Measurements from ENCODE around the gene KRT2.

Gene KRT2

GRCh38 chr12:52618216-52618615, 33.8 kb downstream of the KRT2 start, which contains the start of gene KRT73:
KRT73 (minus strand) TSS chr12:52618559; CDS start chr12:52618524, 35 bp downstream.
- in situ Hi-C loops (cut with HindIII; ENCODE audit: low sequenced_read_pairs) = no loop called here

- in situ Hi-C loops (cut with HindIII; ENCODE audit: low sequenced_read_pairs) = no loop called here
Measured at GRCh38 chr12:52617403-52617785, 34.6 kb downstream of the KRT2 start.

- in situ Hi-C loops (cut with HindIII; ENCODE audit: low sequenced_read_pairs) = no loop called here
Measured at GRCh38 chr12:52616680-52617402, 35.2 kb downstream of the KRT2 start.

GRCh38 chr12:52615912-52616311, 36.1 kb downstream of the KRT2 start:
- in situ Hi-C loops (cut with HindIII; ENCODE audit: low sequenced_read_pairs) = no loop called here

GRCh38 chr12:52615208-52615868, 36.7 kb downstream of the KRT2 start:
- in situ Hi-C loops (cut with HindIII; ENCODE audit: low sequenced_read_pairs) = no loop called here

- in situ Hi-C loops (cut with HindIII; ENCODE audit: low sequenced_read_pairs) = loop anchor here (5.0 kb wide), 1 partner anchor 33 kb away; no protein-coding TSS in a partner anchor
Measured at GRCh38 chr12:52614381-52615207, 37.4 kb downstream of the KRT2 start.

DNA sequence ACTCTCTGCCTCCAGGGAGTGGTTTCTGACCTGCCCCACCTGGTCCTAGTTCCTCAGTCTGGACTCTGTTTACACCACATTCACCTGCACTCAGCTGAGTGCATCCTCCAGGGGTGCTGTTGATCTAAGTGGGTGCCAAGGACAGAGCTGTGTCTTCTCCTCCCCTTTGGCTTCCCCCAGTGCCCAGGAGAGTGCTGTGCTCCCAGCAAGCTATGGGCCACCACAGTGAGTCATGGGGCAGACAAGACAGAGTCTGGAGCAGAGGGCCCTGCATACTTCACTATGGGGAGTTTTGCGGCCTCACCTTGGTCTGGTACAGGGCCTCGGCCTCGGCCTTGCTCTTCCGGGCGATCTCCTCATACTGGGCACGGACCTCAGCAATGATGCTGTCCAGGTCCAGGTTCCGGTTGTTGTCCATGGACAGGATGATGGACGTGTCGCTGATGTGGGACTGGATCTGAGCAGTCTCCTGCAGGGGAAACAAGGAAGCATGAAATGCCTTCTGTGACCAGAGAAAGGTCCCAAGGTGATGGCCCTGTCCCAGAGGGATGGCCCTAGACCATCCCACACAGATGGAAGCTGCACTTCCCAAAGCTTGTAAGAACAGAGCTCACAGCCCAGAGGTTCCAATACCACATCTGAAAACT, 38.5 kb downstream of the KRT2 start:
- in situ Hi-C loops (cut with HindIII; ENCODE audit: low sequenced_read_pairs) = loop anchor here (5.0 kb wide), 1 partner anchor 34 kb away; no protein-coding TSS in a partner anchor

GRCh38 chr12:52612431-52613383, 39.3 kb downstream of the KRT2 start:
- in situ Hi-C loops (cut with HindIII; ENCODE audit: low sequenced_read_pairs) = loop anchor here (5.0 kb wide), 1 partner anchor 35 kb away; no protein-coding TSS in a partner anchor

DNA sequence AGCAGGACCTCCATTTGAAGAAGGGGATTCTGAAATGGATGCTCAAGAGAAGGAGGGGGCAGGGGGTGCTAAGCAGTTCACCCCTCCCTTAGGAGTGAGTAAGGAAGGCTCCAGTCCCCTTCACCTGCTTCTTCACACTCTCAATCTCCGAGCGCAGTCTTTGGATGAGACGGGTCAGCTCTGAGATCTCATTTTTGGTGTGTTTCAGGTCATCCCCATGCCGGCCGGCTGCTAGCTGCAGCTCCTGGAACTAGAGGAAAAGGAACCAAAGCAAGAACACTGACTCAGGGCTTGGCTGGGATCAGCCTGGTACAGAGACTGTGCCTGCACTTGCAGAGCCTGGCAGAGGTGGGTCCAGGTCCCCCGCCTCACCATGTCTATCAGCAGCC, 40.9 kb downstream of the KRT2 start:
- in situ Hi-C loops (cut with HindIII; ENCODE audit: low sequenced_read_pairs) = loop anchor here (5.0 kb wide), 1 partner anchor 36 kb away; no protein-coding TSS in a partner anchor

- in situ Hi-C loops (cut with HindIII; ENCODE audit: low sequenced_read_pairs) = no loop called here
Measured at GRCh38 chr12:52608826-52609630, 43.0 kb downstream of the KRT2 start.

- in situ Hi-C loops (cut with HindIII; ENCODE audit: low sequenced_read_pairs) = no loop called here
Measured at GRCh38 chr12:52608161-52608560, 43.9 kb downstream of the KRT2 start.

- in situ Hi-C loops (cut with HindIII; ENCODE audit: low sequenced_read_pairs) = no loop called here
Measured at GRCh38 chr12:52607314-52607713, 44.7 kb downstream of the KRT2 start.

- in situ Hi-C loops (cut with HindIII; ENCODE audit: low sequenced_read_pairs) = no loop called here
Measured at GRCh38 chr12:52606581-52607218, 45.3 kb downstream of the KRT2 start.

DNA sequence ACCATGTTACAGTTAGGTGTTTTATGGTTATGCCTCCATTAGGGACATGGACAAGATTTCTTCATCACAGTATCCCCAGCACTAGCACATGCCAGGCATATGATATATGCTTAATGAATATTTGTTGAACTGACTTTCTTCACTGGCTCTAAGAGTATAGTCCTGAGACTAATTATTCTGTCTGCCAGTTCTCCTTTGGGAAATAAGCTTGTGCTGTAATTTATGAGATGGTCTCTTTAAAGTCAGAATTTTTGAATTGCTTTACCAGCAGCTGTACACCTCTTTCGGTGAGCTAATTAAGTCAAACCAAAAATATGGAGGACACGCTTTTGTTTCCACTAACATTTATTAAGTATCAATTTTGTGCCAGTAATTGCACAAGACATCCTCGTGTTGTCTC, 45.9 kb downstream of the KRT2 start:
- in situ Hi-C loops (cut with HindIII; ENCODE audit: low sequenced_read_pairs) = no loop called here

DNA sequence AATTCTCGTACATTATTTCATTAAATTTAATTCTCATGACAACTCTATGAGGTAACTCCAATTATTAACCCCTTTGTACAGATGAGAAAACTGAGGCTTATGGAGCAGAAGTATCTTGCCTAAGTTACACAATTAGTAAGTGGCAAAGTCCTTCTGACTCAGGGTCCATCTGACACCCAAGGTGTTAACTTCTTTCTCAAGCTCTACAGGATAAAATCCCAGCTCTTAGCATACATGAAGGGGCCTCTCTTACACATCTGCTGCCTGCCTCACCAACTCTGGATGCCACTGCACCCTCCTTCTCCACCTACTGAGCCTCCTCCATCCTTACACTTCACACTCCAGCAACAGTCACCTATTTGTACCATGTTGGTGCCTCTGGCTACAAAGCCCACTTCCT, 46.5 kb downstream of the KRT2 start:
- in situ Hi-C loops (cut with HindIII; ENCODE audit: low sequenced_read_pairs) = no loop called here

GRCh38 chr12:52604859-52605258, 47.2 kb downstream of the KRT2 start:
- in situ Hi-C loops (cut with HindIII; ENCODE audit: low sequenced_read_pairs) = no loop called here

DNA sequence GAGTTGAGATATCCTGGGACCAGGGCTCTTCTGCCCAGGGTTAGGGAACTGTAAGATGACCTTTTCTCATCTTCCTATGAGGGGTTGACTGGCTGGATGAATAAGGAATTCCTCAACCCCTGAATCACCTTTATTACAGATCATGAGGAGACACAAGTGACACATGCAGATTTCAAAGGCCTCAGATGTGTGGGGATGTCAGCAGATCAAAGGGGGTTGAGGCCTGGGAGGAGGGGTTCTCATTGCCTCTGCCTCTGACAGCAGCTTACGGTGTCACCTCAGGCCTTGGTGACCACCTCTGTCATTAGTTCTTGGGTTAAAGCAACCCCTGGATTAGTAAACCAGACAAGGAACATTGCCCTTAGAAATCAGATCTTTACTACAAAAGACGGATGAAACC, 48.7 kb downstream of the KRT2 start:
- in situ Hi-C loops (cut with HindIII; ENCODE audit: low sequenced_read_pairs) = no loop called here

DNA sequence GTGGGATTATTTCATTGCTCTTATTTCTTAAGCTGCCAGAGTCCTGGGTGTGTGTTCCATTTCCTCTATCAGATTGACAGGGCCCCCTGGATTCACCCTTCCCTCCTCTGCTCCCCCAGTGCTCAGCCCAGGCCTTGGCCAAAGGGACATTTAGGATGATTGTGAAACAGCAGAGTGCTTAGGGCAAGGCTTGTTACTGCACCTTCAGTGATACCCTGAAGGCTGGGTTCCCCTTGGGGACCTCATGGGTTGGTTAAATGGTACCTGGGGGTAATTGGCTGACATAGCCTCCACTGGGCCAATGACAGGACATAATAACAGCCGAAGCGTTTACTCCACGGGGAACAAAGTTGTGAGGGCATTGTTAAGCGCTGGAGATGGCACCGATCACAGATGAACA, 49.5 kb downstream of the KRT2 start:
- in situ Hi-C loops (cut with HindIII; ENCODE audit: low sequenced_read_pairs) = no loop called here

All from endothelial cell of hepatic sinusoid (primary cell).